Measurements from ENCODE around the gene EP400.

DNA sequence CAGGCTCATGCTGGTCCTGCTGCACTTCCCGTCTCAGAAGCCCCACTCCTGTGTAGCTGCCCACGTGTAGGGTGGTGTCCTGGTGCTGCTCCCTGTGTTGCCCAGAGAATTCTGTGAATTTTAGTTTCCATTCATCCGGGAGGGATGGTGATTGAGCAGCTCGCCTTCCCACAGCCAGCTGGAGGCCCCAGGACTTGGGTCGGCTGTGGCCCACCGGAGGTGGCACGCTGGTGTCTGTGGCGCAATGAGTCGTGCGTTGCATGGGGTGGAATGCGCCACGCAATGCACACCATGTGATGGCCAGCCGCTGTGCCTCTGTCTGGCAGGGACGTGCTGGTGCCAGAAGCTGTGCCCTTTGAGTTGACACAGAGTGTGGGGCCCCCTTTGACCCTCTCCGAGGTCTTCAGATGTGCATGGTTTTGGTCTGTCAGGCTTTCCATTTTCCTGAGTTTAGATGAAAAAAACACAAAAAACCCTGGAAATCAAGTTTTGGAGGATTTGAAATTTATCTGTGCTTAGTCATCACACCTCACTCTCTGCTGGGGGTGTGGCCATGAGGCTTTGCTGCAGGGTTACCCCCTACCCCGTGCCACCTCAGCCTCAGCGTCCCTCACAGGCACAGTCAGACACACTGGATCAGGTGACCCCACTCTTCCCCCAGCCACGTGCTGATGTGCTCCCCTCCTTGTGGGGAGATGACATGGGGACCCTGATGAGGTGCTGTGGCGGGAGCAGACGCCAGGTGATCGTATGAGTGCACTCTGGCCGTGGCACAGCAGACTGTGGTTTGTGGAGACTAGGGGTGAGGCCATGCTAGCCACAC, 64.6 kb downstream of the EP400 start:
- TF ChIP-seq POLR2AphosphoS5 (IDR thresholded peaks at IDR 0.05; ENCODE audit: low read depth, low read length) (no peak), POLR2A (IDR thresholded peaks at IDR 0.05; ENCODE audit: low read depth, low read length) (no peak), SPI1 (IDR thresholded peaks at IDR 0.05; ENCODE audit: low read depth, low read length) (no peak)

Data from GM12891 (cell line).